GM18511 (cell line): ENCODE results near the gene TMEM87A.

Source experiments
- ATAC-seq: cut with Tn5 transposase; IDR thresholded peaks from one replicate; pipeline ENCODE4 v1.9.1; 2021; ENCODE audit warnings: mild to moderate bottlenecking, moderate library complexity; ENCODE audit not compliant: unreplicated experiment

TMEM87A gene

GRCh38 chr15:42207674-42208579 lies 65.3 kb downstream of the TMEM87A start, which contains the start of gene VPS39:
VPS39 (minus strand) TSS chr15:42208304; CDS start chr15:42208153, 151 bp downstream.
- peak; percentile 93 for ATAC-seq

GRCh38 chr15:42206406-42206805 lies 66.8 kb downstream of the TMEM87A start:
- no peak for ATAC-seq

- ATAC-seq, result no peak
Observed at GRCh38 chr15:42203891-42204290, 69.3 kb downstream of the TMEM87A start.

GRCh38 chr15:42202653-42203052 lies 70.6 kb downstream of the TMEM87A start:
- no peak for ATAC-seq

GRCh38 chr15:42201801-42202200 lies 71.4 kb downstream of the TMEM87A start:
- no peak for ATAC-seq

GRCh38 chr15:42199126-42199525 lies 74.1 kb downstream of the TMEM87A start:
- ATAC-seq, result no peak

GRCh38 chr15:42198516-42198915 lies 74.7 kb downstream of the TMEM87A start:
- no peak for ATAC-seq

- no peak for ATAC-seq
Observed at GRCh38 chr15:42194513-42194912, 78.7 kb downstream of the TMEM87A start.

GRCh38 chr15:42193383-42193782 lies 79.8 kb downstream of the TMEM87A start:
- ATAC-seq, result no peak

GRCh38 chr15:42191610-42192346 lies 81.5 kb downstream of the TMEM87A start:
- no peak for ATAC-seq

- ATAC-seq, result no peak
Observed at GRCh38 chr15:42190370-42190769, 82.9 kb downstream of the TMEM87A start.

- ATAC-seq, result no peak
Observed at GRCh38 chr15:42185801-42186200, 87.4 kb downstream of the TMEM87A start.

- no peak for ATAC-seq
Observed at GRCh38 chr15:42184736-42185135, 88.5 kb downstream of the TMEM87A start.

GRCh38 chr15:42184296-42184695 lies 88.9 kb downstream of the TMEM87A start:
- ATAC-seq, result no peak

GRCh38 chr15:42182961-42183360 lies 90.3 kb downstream of the TMEM87A start:
- ATAC-seq, result no peak

- ATAC-seq, result no peak
Observed at GRCh38 chr15:42182328-42182886, 90.8 kb downstream of the TMEM87A start.

GRCh38 chr15:42178056-42178455 lies 95.2 kb downstream of the TMEM87A start:
- no peak for ATAC-seq

- ATAC-seq, result no peak
Observed at GRCh38 chr15:42175671-42176070, 97.6 kb downstream of the TMEM87A start.

- ATAC-seq, result no peak
Observed at GRCh38 chr15:42172475-42172874, 100.8 kb downstream of the TMEM87A start.

GRCh38 chr15:42171795-42172194 lies 101.4 kb downstream of the TMEM87A start:
- no peak for ATAC-seq

GRCh38 chr15:42171122-42171521 lies 102.1 kb downstream of the TMEM87A start:
- ATAC-seq, result no peak
